GM23248 (cell line): ENCODE data around the gene MYPOP. TPM values are rescaled to one million over a fixed set of nuclear protein-coding genes. Genes with fewer than 3 reads are reported as not detected.
"Not testable (repeated sequence)": the region's sequence is repeated elsewhere in the genome, so short reads cannot be mapped to it uniquely, and the experiment has no call there.

Experiments used
- DNase-seq: peaks from one replicate; pipeline ENCODE4 v3.0.0-alpha.2; 2015
- H2AFZ ChIP-seq: fragments of 200-600 bp; sonication (generic); 2 replicates; pipeline ENCODE4 v1.6.1; 2016; ENCODE audit warnings: antibody characterized with exemption
- H3F3A ChIP-seq: fragments of 200-600 bp; sonication (generic); 2 replicates; pipeline ENCODE4 v1.6.1; 2016; ENCODE audit warnings: mild to moderate bottlenecking, antibody characterized with exemption, mixed run types; ENCODE audit not compliant: insufficient read depth
- H3K27ac ChIP-seq: fragments of 200-600 bp; sonication (generic); 2 replicates; pipeline ENCODE4 v1.5.1; 2016; ENCODE audit warnings: mild to moderate bottlenecking
- H3K27me3 ChIP-seq: fragments of 200-600 bp; sonication (generic); replicated peaks from 2 replicates; pipeline ENCODE4 v1.6.1; 2016; ENCODE audit warnings: mild to moderate bottlenecking; ENCODE audit not compliant: insufficient read depth
- H3K36me3 ChIP-seq: fragments of 200-600 bp; sonication (generic); 2 replicates; pipeline ENCODE4 v1.6.1; 2016; ENCODE audit warnings: low read depth, mild to moderate bottlenecking
- H3K4me1 ChIP-seq: fragments of 200-600 bp; sonication (generic); 2 replicates; pipeline ENCODE4 v1.6.1; 2016; ENCODE audit warnings: mild to moderate bottlenecking; ENCODE audit not compliant: insufficient read depth
- H3K4me2 ChIP-seq: fragments of 200-600 bp; sonication (generic); one replicate; pipeline ENCODE4 v1.6.1; 2016; ENCODE audit warnings: mild to moderate bottlenecking; ENCODE audit not compliant: unreplicated experiment
- H3K4me3 ChIP-seq: fragments of 200-600 bp; sonication (generic); 2 replicates; pipeline ENCODE4 v1.5.1; 2016; ENCODE audit warnings: mild to moderate bottlenecking
- H3K79me2 ChIP-seq: fragments of 200-600 bp; sonication (generic); 2 replicates; pipeline ENCODE4 v1.6.1; 2016; ENCODE audit warnings: mild to moderate bottlenecking; ENCODE audit not compliant: insufficient read depth
- H3K9ac ChIP-seq: fragments of 200-600 bp; sonication (generic); 2 replicates; pipeline ENCODE4 v1.6.1; 2016; ENCODE audit warnings: mild to moderate bottlenecking
- H3K9me2 ChIP-seq: fragments of 200-600 bp; sonication (generic); 2 replicates; pipeline ENCODE4 v1.6.1; 2016; ENCODE audit warnings: mixed run types, mild to moderate bottlenecking, moderate library complexity; ENCODE audit not compliant: insufficient read depth
- H3K9me3 ChIP-seq: fragments of 200-600 bp; sonication (generic); one replicate; pipeline ENCODE4 v1.6.1; 2017; ENCODE audit warnings: low read depth
- H4K20me1 ChIP-seq: fragments of 200-600 bp; sonication (generic); 2 replicates; pipeline ENCODE4 v1.6.0; 2016; ENCODE audit not compliant: insufficient read depth
- EZH2 ChIP-seq: fragments of 200-600 bp; sonication (generic); IDR thresholded peaks from 2 replicates; pipeline ENCODE4 v1.6.1; 2018; ENCODE audit warnings: antibody characterized with exemption, mild to moderate bottlenecking; ENCODE audit not compliant: insufficient read depth, poor library complexity, severe bottlenecking
- EZH2phosphoT487 ChIP-seq: fragments of 200-600 bp; sonication (generic); IDR thresholded peaks from 2 replicates; pipeline ENCODE4 v1.6.1; 2018; ENCODE audit warnings: antibody characterized with exemption, moderate library complexity, mild to moderate bottlenecking, low read depth; ENCODE audit not compliant: insufficient read depth
- WGBS, 2 experiments: methylation state at CpG; one replicate each; pipeline ENCODE4 v1.1.6; 2015 to 2017; ENCODE audit warnings: low lambda C conversion rate in 2 of 2, low coverage in 1 of 2; ENCODE audit errors: missing lambda C conversion rate in 2 of 2; 5-methylcytosine and 5-hydroxymethylcytosine counted together
- in situ Hi-C: fragments of 300-500 bp; cut with MboI; formaldehyde crosslinking; loops from 2 replicates; pipeline ENCODE4 v1.15.0; 2020
- polyA plus RNA-seq: library from polyadenylated mRNA; unstranded; fragments of >200 nt; fragmentation: Nextera tagmentation; extraction: Ambion mirVana; gene quantifications from 2 replicates; pipeline ENCODE4 v1.2.1, GENCODE V29; 2016
- total RNA-seq: library from RNA; depleted of rRNA; stranded (reverse); fragments of >200 nt; shearing (Covaris generic); gene quantifications from 2 replicates; pipeline ENCODE4 v1.2.3, GENCODE V29; 2014

The MYPOP gene
- total and polyA plus RNA-seq, 2 experiments from 2014 or later: 1.6 to 3.5 TPM

DNA sequence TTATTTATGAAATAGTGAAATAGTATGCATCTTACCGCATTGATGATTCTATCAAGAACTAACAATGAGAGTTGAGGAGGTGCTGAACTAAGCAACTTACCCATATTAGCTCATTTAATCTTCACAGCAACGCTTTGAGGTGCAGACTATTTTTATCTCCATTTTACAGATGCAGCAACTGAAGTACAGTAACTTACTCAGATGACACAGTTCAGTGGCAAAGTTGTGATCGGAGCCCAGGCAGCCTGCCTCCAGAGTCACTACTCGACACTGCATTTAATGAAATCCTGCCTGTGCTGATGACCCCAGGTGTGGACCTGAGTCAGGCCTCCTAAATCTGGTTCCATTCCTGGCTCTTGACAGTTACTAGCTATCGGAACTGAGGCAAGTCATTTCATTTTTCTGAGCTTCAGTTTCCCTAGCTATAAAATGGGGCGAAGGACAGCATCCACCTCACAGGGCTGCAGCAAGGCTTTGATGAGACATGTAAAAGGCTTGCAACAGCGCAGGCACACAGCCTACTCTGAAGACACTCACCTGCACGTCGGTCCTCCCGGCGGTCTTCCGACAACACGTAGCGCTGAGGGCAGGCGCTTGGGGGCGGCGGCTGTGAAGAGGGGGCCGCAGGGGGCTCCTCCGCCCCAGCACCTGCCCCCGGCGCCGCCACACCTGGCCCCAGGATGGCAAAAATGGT is 1.5 kb downstream of the MYPOP start:
- Histone ChIP-seq H3K4me1 (peaks cover 5% of the 10 kb centered on the region; the same call in 1 of the 2 replicates), H3K79me2 (peaks cover 22% of the 10 kb centered on the region), H2AFZ (peak overlapping the region; percentile 89), H3K4me2 (peak overlapping the region; percentile 87), H3K27me3 (no peaks in the 10 kb centered on the region), H3K9ac (peak overlapping the region; percentile 81), H3K4me3 (peak overlapping the region; percentile 81), H3K9me3 (no peaks in the 10 kb centered on the region), H3K27ac (no peak overlapping the region), H4K20me1 (no peaks in the 10 kb centered on the region), H3F3A (0 out of 2 replicates have a peak, but pooled peaks cover 1% of the 10 kb centered on the region), H3K36me3 (no peaks in the 10 kb centered on the region; the same call in 1 of the 2 replicates), H3K9me2 (no peaks in the 10 kb centered on the region)
- in situ Hi-C loops: no loop called here
- no peak for TF ChIP-seq EZH2phosphoT487
- no peak for DNase-seq
- WGBS, 2 experiments: 65 to 78% methylated on average over 9 to 22 of the region's 22 CpGs

DNA sequence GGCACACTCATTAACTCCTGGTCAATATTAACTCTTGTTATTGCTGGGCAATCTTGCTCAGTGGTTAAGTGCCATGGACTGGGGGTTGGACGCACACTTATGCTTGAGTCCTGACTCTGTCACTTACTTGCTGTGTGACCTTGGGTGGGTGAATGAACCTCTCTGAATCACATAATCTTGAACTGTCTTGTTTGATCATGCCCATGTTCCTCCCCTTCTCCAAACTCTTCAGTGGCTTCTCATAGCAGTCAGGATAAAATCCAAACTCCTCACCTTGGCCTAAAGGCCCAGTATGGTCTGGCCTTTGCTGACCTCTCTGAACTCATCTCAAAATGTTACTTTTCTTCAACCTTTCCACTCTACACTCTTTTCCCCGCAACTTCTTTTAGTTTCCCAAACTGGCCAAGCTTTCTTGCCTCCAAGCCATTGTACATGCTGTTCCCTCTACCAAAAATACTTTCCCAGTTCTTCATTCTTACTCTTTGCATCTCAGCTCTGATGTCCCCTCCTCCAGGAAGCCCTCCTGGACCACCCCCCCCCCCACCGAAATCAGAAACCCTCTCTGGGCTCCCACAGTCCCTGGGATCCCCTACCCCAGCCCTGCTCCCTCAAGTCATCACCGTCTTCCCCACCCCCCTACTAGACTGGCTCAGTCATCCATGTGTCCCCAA is 2.4 kb downstream of the MYPOP start:
- Histone ChIP-seq H3K9me3 (no peaks in the 10 kb centered on the region), H3K4me2 (no peak overlapping the region), H3K9me2 (no peaks in the 10 kb centered on the region), H3F3A (no peaks in the 10 kb centered on the region), H3K27ac (no peak overlapping the region), H2AFZ (no peak overlapping the region), H3K9ac (no peak overlapping the region), H3K4me1 (peaks cover 5% of the 10 kb centered on the region; the same call in 1 of the 2 replicates), H3K27me3 (no peaks in the 10 kb centered on the region), H3K36me3 (no peaks in the 10 kb centered on the region; the same call in 1 of the 2 replicates), H3K79me2 (peaks cover 22% of the 10 kb centered on the region), H4K20me1 (no peaks in the 10 kb centered on the region), H3K4me3 (no peak overlapping the region)
- in situ Hi-C loops: no loop called here
- WGBS, 2 experiments: 98% methylated on average over 3 to 4 of the region's 4 CpGs
- DNase-seq: no peak
- no peak for TF ChIP-seq EZH2
- no peak for TF ChIP-seq EZH2phosphoT487

DNA sequence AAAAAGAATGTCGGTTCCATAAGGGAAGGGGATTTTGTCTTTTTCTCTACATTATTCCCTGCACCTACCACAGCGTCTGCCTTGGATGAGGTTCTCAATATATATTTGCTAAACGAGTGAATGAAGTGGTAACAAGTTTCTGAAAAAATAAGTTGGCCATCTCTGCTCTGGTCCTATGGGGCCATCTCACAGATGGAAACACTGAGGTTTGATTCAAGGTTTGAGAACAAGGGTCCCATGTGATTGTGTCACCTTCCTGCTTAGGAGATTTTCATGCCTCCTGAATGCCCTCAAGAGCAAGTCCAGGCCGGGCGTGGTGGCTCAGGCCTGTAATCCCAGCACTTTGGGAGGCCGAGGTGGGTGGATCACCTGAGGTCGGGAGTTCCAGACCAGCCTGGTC is 3.2 kb downstream of the MYPOP start:
- no peaks in the 10 kb centered on the region; the same call in 1 of the 2 replicates for H3K36me3 ChIP-seq
- 86 to 87% methylated on average over 7 of the region's 7 CpGs for WGBS, 2 experiments
- no peaks in the 10 kb centered on the region for H3K9me3 ChIP-seq
- no peak for DNase-seq
- no peaks in the 10 kb centered on the region for H3F3A ChIP-seq
- H3K4me2 ChIP-seq: no peak overlapping the region
- TF ChIP-seq EZH2phosphoT487: no peak
- TF ChIP-seq EZH2: no peak
- no peaks in the 10 kb centered on the region for H4K20me1 ChIP-seq
- H3K79me2 ChIP-seq: peaks cover 22% of the 10 kb centered on the region
- no peaks in the 10 kb centered on the region for H3K27me3 ChIP-seq
- H3K4me1 ChIP-seq: peaks cover 5% of the 10 kb centered on the region; the same call in 1 of the 2 replicates
- no peak overlapping the region for H3K4me3 ChIP-seq
- in situ Hi-C loops: no loop called here
- H2AFZ ChIP-seq: no peak overlapping the region
- H3K27ac ChIP-seq: no peak overlapping the region
- no peak overlapping the region for H3K9ac ChIP-seq
- H3K9me2 ChIP-seq: no peaks in the 10 kb centered on the region

DNA sequence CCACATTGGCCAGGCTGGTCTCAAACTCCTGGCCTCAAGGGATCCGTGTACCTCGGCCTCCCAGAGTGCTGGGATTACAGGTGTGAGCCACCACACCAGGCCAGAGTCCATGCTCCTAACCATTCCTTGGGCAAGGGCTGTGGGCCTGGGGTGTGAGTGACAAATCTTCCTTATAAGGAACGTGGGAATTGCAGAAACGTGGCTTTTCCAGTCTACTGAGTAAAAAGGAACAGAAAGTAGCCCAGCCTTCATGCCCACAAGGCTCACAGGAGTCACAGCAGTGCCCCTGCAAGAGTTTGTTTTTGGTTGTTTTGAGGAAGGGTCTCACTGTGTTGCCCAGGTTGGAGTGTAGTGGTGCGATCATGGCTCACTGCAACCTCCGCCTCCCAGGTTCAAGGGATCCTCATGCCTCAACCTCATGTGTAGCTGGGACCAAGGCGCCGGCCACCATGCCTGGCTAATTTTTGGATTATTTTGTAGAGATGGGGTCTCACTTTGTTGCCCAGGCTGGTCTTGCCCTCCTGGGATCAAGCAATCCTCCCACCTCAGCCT is 5.1 kb downstream of the MYPOP start:
- no peak overlapping the region for H3K27ac ChIP-seq
- H3K4me2 ChIP-seq: no peak overlapping the region
- no peaks in the 10 kb centered on the region for H3K27me3 ChIP-seq
- H2AFZ ChIP-seq: no peak overlapping the region
- H3K36me3 ChIP-seq: no peaks in the 10 kb centered on the region; the same call in 1 of the 2 replicates
- H3K4me3 ChIP-seq: no peak overlapping the region
- H3K9me2 ChIP-seq: no peaks in the 10 kb centered on the region
- peaks cover 5% of the 10 kb centered on the region; the same call in 1 of the 2 replicates for H3K4me1 ChIP-seq
- no peaks in the 10 kb centered on the region for H4K20me1 ChIP-seq
- in situ Hi-C loops: no loop called here
- H3K79me2 ChIP-seq: peaks cover 22% of the 10 kb centered on the region
- DNase-seq: no peak
- no peak for TF ChIP-seq EZH2
- TF ChIP-seq EZH2phosphoT487: no peak
- no peaks in the 10 kb centered on the region for H3F3A ChIP-seq
- no peak overlapping the region for H3K9ac ChIP-seq
- WGBS, 2 experiments: 92 to 94% methylated on average over 8 of the region's 8 CpGs
- H3K9me3 ChIP-seq: no peaks in the 10 kb centered on the region

DNA sequence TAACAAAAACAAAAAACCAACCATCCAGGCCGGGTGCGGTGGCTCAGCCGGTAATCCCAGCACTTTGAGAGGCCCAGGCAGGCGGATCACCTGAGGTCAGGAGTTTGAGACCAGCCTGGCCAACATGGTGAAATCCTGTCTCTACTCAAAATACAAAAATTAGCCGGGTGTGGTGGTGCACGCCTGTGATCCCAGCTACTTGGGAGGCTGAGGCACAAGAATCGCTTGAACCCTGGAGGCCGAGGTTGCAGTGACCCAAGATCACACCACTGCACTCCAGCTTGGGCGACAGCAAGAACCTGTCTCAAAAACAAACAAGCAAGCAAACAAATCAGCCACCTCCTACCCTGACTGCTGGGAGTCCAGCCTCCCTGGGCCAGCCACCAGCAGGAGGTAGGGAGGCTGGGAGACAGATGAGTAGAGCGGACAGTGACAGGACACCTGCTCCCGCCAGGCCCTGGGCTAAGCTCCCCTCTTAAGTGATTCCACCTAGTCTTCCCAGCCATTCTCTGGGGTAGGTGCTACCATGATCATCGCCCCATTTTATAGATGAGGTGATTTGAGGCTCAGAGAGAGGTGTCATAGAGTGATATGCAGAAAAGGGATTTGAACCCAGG is 6.3 kb downstream of the MYPOP start:
- H2AFZ ChIP-seq, in situ Hi-C loops, H3K36me3 ChIP-seq, H3F3A ChIP-seq, H3K4me1 ChIP-seq, H3K9me3 ChIP-seq, H3K4me2 ChIP-seq, H3K9ac ChIP-seq, DNase-seq, H3K27ac ChIP-seq, H3K27me3 ChIP-seq, H3K4me3 ChIP-seq, H4K20me1 ChIP-seq, H3K9me2 ChIP-seq: not testable (repeated sequence)
- H3K79me2 ChIP-seq: peaks cover 13% of the 10 kb centered on the region
- WGBS, 2 experiments: 88 to 89% methylated on average over 12 of the region's 12 CpGs
